GM10847 (cell line): ENCODE data around the gene PPP1R10.

Experiments
- POLR2A ChIP-seq: IDR thresholded peaks from 2 replicates; pipeline ENCODE4 v1.6.1; 2011; ENCODE audit not compliant: insufficient read length; ENCODE audit errors: extremely low read depth

Gene PPP1R10

DNA sequence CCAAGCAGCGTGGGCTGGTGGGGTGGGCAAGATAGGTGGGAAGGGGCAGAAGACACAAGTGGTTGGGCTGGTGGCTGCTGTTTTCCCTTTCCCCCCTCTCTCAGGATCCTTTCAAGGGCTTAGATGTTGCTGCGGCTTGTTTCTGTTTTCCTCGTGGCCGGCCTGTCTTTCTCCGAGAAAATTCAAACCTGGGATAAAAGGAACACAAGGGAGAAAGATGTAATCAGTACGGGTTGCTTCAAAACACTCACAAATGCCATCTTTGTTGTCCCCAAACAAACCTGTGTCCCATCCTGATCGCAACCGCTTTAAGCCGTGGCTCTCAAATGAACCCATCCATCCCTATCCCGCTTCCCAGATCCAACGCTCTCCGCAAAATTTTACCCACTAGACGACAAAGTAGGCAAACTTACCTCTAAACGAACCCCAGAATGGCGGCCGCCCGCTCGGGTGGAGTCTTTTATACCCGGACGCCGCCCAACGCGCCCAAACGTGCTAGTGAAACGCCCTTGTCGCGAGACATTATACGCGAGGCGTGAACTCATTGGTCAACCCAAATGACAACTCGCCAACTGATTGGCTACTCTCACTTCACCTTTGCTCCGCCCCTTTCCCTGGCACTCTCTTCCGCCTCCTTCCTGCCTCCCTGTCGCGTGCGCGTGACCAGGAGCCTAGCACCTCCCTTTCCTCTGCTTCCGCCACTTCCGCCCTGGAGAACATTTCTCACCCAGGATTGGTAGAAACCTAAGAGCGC, at the start of gene PPP1R10:
PPP1R10 (minus strand) TSS at position 433 of the 754 bp plus-strand sequence. CDS start 7,299 bp downstream, outside the sequence.
- peak; percentile 99 for TF ChIP-seq POLR2A

DNA sequence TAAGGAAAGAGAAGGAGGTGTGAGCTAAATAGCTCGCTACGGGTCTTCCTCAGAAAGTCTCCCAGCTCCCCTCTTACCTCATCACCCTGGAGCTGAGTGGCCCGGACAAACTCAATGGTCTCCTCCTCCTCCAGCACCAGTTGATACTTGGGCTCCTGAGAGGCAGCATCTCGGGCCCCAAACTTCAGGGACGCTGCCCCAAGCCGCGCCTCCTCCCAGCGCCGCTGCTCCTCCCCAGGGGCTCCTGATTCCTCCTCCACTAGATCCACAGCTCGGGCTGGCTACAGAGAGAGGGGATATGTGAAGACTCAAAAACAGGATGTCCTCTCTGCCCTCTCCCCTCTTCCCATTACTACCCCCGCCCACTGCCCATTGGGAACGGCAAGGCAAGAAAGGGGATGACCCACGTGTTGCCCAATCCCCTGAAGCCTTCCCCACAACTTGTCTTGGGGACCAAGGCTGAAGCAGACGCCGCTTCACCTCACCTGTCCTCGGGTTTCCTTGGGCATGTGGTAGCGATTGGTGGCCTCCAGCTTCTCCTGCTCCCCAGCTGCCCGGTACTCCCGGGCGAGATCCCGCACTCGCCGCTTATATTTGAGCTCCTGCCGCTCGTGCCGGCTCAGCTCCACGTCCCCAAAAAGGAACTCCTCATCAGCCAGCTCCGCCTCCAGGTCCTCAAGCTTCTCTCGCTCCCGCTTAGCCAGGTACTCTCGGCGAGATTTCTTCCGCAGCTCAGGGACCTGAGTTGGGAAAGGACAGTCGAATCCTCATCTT, 48.1 kb upstream of the PPP1R10 start:
- no peak for TF ChIP-seq POLR2A

GRCh38 chr6:30657454-30657853, 40.4 kb upstream of the PPP1R10 start:
- TF ChIP-seq POLR2A, result no peak

GRCh38 chr6:30656513-30656912, 39.5 kb upstream of the PPP1R10 start:
- TF ChIP-seq POLR2A, result no peak

- TF ChIP-seq POLR2A, result no peak
These were observed 38.7 kb upstream of the PPP1R10 start for GRCh38 chr6:30655743-30656094.

GRCh38 chr6:30654798-30655742, 38.0 kb upstream of the PPP1R10 start:
- TF ChIP-seq POLR2A, result no peak

- TF ChIP-seq POLR2A, result no peak
These were observed 34.1 kb upstream of the PPP1R10 start for GRCh38 chr6:30651143-30651542.

DNA sequence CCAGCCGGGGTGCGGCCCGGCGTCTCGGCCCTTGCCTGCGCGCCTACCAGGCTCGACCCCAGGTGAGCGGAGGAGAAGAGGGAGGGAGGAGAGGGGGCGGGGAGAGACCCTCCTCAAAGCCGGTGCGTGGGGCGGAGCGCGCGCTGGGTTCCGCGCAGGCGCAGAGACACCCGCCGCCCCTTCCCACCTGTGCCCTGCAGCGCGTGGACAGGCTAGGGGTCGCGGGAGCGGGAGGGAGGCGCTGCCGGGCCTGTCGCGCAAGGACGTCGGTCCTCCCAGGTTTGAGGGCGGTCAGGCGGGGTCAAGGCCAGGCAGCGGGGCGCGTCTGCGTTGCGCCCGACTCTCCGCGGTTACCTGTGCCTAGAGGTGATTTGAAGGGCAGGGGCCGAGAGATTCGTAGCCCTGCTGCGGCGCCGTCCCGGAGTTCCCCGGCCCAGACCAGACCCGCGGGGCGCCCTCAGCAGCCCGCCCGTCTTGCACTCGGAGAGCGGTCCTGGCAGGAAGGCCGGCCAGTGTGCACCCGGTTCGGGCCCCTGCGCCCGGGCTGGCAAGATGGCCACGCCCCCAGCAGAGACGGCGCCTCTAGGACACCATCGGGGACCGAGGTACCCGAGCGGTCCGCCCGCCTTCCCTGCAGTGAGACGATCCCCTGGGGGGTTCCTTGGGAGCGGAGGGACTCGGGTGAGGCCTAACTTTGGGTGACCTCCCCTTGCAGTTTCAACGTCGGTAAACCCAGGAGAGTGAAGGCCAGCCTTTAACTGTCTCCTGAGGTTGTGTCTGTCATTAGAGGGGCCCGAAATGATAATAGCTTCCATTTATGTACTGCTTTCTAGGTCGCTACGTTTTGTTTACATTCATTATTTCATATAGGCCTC, 30.4 kb upstream of the PPP1R10 start:
- TF ChIP-seq POLR2A, result peak; percentile 44

GRCh38 chr6:30646450-30647241, 29.6 kb upstream of the PPP1R10 start, which contains the start of gene C6orf136:
TSS of gene C6orf136 (plus strand) at chr6:30647133. CDS start at chr6:30647232, 99 bp downstream.
- TF ChIP-seq POLR2A, result no peak

DNA sequence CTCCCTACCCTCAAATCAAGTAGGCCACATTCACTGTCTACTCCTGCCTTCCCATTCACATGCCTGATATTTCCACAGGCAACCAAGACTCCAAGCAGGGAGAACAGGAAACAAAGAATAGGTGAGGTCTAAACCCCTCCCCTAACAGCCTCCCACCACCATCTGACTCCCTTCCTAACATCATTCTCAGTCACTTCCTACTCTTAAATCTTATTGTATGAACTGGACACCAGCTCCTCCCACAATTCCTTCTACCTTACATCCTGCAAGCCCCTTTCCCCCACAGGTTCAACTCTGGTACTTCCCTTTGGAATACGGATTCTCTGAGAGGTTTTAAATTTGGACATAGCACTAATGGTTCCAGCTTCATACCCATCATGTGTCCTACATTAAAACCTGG, 28.9 kb upstream of the PPP1R10 start:
- TF ChIP-seq POLR2A, result no peak

DNA sequence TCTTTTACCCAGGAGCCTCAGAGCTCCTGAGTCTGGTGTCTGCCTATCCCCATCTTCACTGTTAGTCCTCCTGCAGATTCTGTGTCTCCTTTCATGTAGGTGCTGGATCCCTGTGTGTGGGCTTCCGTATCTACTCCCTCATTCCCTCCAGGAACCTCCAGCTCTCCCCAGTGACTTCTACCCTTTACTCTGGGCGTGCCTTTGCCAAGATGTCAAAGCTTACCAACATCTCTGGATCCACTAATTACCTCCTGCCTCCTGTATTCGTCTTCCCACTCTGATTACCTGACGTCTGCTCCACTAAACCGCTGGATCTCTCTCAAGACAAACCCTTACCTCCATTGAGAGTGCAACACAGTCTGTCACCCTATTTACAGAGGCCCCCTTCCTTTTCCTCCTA, 27.7 kb upstream of the PPP1R10 start:
- TF ChIP-seq POLR2A, result no peak

DNA sequence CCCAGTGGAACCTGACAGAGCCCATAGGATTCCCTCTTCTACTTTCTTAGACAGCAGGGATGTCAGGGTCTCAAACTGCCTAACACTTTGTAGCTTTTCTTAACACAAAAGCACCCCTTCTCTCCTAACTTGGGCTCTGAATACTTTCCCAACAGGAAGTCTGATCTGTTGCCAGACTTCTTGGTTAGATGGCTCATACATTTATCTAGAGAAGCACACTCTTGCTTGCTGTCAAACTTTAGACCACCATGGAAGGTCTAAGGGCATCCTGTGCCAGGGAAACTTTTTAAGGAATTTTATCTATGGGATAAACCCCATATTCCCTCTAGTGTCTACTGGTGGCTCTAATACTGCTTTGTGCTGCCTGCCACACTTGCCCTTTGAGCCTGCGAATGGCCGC, 26.6 kb upstream of the PPP1R10 start:
- TF ChIP-seq POLR2A, result no peak

DNA sequence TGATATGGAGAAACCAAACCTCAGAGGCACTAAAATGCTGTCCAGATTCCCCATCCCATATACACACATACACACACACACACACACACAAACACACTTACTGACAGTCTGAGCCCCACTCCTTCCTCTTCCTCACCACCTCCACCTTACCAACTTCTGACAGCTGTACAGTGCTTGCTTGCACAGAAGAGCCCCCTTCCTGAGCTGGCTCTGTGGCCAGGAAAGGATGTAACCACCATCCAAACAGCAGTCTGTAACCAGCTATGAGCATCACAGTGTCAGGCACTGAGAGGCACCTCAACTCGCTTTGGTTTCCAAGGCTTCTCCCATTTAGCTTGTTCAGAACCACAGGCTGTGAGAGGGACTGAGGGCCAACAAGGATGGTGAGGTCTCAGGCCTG, 24.0 kb upstream of the PPP1R10 start:
- TF ChIP-seq POLR2A, result no peak

DNA sequence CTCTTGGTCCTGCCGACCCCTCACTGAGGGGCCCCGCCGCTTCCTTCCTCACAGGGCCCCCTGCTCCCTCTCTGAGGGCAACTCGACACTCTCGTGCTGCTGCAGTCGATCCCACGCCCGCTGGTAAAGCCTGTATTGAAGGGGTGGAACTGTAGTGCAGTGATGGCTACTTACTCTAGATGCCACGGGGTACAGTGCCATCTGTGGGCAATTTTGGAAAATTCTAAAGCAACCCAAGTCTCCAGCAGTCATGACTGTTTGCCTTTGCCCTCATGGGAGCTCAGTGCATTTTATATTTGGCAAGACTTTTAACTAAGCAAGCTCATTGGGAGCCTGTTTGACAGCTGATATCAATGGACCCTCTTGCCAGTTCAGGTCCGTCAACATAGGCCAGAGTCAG, 23.4 kb upstream of the PPP1R10 start:
- no peak for TF ChIP-seq POLR2A
